HG03460 (cell line): ENCODE data around the gene PYGB.

Experiments
- ATAC-seq: cut with Tn5 transposase; IDR thresholded peaks from one replicate; pipeline ENCODE4 v1.9.1; 2021; ENCODE audit not compliant: unreplicated experiment

PYGB gene

GRCh38 chr20:25215521-25215920 lies 32.4 kb upstream of the PYGB start:
- ATAC-seq = no peak

DNA sequence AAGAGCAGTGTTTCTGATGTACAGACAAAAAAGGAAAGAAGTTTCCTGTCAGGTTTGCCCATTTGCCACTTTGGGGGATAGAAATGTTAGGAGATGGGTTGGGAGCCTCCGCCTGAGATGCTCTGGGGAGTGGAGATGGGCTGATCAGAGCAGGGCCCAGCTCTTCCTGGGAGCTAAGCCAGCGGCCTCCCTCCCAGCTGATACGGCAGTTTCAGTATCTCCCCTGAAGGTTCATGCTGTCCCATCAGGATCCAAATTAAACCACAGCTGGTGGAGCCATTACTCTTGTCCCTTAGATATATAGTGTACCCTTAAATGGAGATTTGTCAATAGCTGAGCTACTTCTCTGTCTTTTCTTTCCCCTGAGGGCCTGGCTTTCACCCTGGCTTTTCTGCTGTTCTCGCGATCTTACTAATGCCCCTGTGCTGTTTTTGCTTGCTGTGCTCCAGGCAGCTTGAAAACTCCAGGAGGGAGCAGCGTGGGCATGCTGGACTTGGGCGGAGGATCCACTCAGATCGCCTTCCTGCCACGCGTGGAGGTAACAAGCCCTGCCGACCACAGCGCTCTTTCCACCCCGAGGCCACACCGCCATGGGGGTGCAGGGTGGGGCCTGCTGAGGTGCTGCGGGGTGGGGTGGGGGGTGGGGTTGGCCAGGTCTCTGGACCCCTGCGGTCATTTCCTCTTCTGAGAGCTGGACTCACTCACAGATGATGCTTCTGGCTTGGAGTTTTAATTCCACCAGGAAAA lies 31.5 kb upstream of the PYGB start:
- ATAC-seq = no peak

DNA sequence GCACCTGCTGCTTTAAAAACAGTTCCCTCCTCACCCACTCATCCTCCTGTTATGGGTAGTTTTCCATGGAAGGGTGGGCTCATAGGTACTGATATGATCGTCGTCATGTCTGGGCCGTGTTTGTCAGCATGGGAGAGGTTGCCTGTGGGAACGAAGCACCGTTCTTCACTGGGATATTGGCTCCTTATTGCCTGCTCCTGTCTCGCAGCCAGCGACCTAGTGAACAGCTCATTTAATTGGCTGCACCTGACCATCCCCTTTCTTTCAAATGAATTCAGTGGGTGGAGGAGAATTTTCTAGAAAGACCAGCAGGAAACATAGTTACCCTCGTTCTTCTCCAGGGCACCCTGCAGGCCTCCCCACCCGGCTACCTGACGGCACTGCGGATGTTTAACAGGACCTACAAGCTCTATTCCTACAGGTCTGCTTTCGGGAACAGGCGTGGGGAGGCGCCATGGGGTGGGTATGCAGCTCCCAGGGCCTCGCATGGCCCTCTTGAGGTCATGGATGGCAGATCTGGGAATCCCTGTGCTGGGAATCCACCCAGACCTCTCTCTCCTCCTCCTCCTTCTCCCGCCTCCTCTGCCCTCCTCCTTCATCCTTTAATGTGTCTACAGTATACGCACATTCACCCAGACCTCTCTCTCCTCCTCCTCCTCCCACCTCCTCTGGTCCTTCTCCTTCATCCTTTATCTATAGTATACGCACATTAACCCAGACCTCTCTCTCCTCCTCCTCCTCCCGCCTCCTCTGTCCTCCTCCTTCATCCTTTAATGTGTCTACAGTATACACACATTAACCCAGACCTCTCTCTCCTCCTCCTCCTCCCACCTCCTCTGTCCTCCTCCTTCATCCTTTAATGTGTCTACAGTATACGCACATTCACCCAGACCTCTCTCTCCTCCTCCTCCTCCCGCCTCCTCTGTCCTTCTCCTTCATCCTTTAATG lies 30.4 kb upstream of the PYGB start:
- ATAC-seq = no peak

DNA sequence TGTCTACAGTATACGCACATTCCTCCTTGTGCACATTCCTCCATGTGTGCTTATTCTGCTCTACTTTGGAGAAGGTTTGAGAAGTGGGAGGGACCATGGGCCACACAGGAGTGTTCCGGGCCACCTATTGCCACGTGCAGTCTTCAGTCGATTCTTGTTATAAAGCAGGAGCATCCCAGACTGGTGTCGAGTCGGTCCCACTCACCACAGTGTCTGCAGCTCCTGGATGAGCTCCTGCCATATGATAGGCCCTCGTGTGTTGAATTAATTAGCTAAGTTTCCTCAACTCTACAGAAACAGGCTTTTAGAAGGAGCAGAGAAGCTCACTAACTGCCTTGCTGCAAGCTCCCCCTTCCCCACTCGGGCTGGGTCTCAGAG lies 29.8 kb upstream of the PYGB start:
- no peak for ATAC-seq

GRCh38 chr20:25218492-25218891 lies 29.4 kb upstream of the PYGB start:
- ATAC-seq = no peak

DNA sequence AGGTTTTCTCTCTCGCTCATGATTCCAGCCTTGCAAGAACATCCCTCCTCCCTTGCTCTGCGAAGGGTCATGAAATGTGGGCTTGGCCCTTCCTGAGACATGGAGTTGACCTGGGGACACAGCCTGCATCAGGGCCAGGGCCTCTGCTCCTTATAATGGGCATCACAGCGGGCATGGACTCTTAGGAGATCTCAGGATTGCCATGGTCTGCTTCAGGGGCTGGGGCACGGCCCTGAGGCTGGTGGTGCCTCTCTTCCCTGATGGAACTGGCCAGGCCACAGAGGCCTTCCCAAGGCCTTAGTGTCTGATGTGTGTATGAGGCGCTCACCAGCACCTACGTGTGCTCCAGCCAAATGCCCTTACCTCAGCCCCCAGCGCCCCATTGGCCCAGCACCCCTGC lies 28.5 kb upstream of the PYGB start:
- ATAC-seq = no peak

DNA sequence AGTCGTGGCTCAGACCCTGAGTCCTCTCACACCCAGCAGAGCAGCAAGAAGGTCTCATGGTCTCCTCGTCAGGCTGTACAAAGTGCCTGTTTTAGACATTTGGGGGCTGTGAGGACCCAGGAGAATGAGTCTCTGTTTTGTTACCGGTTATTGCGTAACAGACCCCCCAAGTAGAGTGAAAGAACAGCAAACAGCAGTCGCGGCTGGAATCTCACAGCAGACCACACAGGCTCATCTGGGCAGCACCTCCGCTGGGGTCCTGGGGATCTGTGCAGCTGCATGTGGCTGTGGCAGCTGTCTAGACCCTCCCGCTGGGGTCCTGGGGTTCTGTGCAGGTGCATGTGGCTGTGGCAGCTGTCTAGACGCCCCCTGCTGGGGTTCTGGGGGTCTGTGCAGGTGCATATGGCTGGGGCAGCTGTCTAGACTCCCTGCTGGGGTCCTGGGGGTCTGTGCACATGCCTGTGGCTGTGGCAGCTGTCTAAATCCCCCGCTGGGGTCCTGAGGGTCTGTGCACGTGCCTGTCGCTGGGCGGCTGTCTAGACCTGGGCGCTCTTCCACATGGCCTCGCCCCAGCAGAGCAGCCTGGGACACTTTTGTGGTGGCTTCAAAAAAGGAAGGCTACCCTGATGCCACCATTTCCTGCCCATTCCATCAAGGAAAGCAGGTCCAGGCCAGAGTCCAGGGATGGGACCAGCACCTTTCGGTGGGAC lies 27.7 kb upstream of the PYGB start:
- ATAC-seq = no peak

DNA sequence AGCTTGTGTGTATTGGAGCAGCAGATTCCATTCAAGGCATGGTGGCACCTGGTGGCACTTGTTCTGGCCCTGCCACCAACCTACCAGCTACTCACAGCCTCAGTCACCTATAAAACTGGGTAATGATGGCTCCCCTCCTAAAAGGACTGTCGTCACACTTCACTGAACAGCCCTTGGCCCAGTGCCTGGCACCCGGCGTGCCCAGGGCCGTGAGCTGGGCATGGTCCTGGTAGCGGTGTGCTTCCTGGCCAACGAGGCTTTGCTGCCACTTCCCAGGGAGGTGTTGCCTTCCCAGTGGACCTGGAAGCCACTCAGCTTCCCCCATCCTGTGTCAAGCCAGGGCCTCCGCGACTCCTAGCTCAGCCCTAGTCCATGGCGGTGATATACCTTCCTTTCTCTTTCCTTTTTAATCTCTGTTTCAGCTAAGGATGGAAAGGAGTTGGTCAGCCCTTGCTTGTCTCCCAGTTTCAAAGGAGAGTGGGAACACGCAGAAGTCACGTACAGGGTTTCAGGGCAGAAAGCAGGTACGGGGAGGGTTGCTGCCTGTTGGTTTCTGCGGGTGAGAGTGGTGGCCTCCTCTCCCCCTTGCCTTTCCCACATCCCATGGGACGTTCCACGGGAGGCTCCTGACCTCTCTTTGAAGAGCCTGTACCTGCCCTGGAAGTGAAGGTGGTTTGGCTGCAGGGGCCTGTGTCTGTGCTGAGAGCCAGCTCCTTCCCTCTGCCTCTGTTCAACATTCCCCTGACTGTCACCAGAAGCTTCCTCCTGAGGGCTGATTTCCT lies 26.9 kb upstream of the PYGB start:
- no peak for ATAC-seq

- ATAC-seq = no peak
Measured at GRCh38 chr20:25221592-25222460, 26.1 kb upstream of the PYGB start.

- ATAC-seq = no peak
Measured at GRCh38 chr20:25222461-25223178, 25.3 kb upstream of the PYGB start.

GRCh38 chr20:25223179-25223661 lies 24.7 kb upstream of the PYGB start:
- no peak for ATAC-seq

- ATAC-seq = no peak
Measured at GRCh38 chr20:25223765-25224720, 23.8 kb upstream of the PYGB start.

DNA sequence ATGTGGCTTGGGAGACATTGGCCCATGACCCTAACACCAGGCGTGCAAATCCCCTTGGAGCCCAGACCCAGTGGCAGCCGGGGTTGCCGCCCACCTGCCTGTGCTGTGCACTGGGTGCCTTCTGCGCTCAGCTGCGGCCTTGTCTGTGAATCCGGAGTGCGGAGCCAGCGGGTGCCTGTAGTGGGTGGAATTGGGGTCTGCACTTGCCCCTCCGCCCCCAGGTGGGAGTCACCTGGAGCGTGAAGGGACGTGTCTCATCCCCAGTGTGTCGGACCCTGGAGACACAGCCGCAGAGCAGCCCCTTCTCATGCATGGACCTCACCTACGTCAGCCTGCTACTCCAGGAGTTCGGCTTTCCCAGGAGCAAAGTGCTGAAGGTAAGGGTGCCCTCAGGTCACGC lies 22.9 kb upstream of the PYGB start:
- ATAC-seq = no peak

- no peak for ATAC-seq
Measured at GRCh38 chr20:25225642-25226432, 22.0 kb upstream of the PYGB start.

DNA sequence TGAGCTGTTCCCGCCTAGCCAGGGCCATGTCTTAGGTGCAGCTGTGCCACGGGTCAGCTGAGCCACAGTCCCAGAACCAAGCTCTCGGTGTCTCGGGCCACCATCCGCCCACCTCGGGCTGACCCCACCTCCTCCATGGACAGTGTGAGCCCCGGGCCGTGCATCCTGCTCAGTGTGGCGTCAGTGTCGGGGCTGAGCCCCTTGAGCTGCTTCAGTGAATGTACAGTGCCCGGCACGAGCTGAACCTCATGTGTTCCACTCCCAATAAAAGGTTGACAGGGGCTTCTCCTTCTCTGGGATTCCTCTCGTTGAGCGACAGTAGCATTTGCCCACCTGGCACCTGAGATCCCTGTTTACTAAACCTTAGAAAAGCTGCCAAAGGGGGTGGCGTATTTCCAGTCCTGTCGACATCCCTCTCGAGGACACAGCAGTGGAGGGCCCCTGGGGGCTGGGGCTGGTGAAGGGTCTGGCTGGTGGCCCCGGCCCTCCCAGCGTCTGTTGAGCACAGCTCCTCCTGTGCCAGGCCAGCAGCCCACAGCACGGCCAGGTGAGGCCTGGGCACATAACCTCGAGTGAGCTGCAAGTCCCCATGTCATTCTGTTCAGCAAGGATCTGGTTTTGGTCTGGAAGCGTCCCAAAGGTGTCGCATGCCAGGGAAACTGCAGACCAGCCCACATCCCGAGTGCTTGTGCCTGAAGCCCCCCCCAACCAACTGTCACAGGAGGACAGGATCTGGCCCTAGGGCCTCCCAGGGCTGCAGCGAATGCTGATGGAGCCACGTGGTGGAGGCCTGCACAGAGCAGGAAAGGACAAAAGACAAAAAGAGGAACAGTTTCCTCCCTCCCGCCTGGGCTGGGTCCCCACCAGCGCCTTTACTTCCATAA lies 21.2 kb upstream of the PYGB start:
- no peak for ATAC-seq

GRCh38 chr20:25227317-25227831 lies 20.5 kb upstream of the PYGB start:
- ATAC-seq = no peak
